Glomerular endothelial cell (primary cell): ENCODE measurements around the gene BAZ1B. TPM values are rescaled to one million over a fixed set of nuclear protein-coding genes. Genes with fewer than 3 reads are reported as not detected.
"Not testable (repeated sequence)": the region's sequence is repeated elsewhere in the genome, so short reads cannot be mapped to it uniquely, and the experiment has no call there.

Experiments
- DNase-seq: peaks from one replicate; pipeline ENCODE4 v3.0.0-alpha.2; 2011; ENCODE audit warnings: low read depth, low spot score; ENCODE audit errors: extremely low read depth
- total RNA-seq: library from RNA; depleted of rRNA; stranded (reverse); fragments of >200 nt; gene quantifications from 2 replicates; pipeline ENCODE4 v1.2.3, GENCODE V29; 2015

Gene BAZ1B
- total RNA-seq, 1 donor from 2014 or later: 57.2 TPM

DNA sequence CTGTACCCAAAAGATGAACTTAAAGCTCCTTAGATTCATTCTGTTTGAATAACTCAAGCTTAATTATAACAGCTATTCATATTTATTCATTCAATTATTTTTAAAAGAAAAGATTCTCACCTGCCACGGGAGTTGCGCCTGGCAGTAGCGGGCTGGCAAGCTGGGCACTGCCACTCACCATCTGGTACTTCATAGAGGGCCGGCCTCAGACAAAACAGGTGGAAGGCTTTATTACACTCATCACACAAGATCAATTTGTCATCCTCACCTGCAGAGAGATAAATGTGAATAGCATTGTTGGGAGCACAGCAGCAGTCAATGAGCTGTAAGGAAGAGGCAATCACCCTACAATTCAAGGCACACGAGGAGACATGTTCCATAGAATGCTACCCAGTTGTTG is 72.7 kb downstream of the BAZ1B start:
- DNase-seq: no peak

DNA sequence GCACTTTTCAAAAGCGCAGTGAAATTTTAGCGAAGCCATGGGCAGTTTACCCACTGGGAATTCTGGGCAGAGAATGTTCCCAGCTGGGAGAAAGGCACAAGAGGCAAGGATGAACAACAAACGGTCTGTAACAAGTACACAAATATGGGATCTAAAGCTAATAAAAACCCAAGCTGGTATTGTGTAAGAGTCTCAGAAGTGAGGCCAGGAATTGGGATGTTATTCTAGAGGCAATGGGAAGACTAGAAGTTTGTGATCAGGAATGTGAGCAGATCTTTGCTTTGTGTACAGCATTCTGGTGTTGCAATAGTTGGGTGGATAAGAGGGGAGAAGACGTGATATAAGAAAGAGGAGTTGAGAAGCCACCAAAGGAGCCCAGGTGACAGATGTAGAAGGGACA is 73.5 kb downstream of the BAZ1B start:
- no peak for DNase-seq

DNA sequence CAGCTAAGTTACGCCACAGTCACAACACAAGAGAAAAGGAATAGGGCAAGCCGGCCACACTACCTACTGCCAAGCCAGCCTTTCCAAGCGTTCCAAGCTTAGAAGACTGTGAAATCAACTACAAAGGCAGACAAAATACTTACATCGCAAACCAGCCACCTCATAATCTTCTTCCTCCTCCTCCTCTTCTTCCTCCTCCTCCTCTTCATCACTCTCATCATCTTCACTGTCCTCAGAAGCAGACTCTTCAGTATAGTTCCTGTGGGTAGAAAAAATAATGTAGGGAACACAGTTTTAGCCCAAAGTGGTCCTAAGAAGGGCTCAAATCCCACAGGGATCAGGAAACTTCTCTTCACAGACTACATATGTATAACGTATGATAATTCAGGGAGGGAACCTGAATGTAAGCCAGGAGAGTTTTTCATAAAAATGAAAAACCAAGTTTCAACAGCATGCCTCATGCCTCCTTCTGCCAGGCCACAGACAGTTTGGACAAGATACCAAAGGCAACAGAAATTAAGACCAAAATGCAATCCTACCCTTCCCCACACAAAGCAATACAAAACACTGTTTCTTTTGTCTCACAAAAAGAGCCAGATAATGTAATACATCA is 74.9 kb downstream of the BAZ1B start:
- DNase-seq: no peak

DNA sequence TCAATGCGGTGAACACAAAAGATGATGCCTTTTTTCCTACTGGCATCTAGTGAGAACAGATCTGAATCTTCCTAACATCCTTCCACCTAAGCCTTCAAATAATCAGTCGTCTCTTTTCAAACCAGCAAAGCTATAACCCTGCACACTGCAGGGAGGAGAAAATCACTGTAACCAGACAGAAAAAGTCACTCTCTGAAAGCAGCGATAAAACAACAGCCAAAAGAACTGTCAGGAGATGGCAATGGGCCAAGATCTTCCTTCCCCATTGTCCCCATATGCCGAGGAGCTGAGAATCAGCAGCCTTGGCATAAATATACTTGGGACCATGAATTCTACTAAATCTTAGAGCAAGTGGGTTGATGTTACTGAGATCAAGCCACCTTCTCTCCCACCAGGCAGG is 75.4 kb downstream of the BAZ1B start:
- DNase-seq: no peak

DNA sequence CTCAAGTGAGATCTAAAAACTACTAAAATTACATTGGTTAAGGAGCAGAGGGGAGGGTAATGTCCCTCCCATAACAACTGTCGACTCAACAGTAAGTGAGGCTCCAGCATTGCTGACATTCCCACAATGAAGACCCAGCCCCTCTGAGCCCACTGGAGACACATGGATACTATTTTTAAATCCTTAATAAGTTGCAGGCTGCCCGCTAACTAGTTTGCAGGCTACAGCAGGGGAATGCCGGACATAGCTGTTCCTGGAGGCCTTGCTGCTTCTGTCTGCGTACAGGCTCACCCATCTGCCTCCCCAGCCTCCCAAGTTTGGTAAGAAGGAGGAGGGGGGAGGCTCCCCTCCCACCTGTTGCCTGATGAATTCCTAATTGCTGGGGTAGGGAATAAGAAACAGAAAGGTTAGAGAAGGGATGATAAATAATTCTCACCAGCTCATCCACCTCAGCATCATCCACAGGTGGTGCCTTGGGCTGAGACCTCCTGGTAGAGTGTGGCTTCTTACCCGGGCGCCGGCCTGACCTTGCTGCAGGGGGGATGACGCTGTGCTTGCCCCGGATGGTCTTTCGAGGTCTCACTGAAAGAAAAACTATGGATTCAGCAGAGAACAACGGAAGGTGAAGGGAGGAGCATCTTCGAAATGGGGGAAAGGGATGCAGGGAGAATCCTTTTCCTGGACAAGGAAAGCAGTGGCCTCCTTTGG is 78.4 kb downstream of the BAZ1B start:
- no peak for DNase-seq

DNA sequence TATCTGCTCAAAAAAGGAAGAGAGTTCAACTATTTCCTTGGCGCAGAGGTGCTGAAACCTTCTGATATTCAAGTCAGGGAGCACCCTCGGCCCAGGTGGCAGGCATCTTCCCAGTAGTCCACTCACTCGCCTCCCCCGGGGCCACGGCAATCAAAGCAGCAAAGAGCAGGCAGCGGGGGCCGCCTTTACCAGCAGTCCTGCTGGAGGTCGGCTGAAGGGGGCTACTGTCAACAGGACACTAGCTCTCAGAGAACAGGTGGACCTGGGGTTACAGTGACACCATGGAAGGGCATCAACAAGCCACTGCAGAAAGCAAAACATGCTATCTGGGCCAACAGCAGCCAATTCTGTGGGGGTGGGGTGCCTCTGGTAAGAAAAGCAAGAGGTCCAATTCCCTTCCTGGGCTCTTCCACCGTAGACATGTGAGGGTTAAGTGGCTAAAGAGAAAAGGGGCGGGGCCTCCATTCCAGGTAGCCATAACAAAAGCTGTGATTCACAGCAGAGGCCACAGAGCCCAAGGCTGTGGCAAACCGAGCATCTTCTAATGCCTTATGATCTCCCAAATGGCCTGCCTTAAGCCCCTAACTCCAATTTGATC is 79.1 kb downstream of the BAZ1B start:
- DNase-seq: no peak

DNA sequence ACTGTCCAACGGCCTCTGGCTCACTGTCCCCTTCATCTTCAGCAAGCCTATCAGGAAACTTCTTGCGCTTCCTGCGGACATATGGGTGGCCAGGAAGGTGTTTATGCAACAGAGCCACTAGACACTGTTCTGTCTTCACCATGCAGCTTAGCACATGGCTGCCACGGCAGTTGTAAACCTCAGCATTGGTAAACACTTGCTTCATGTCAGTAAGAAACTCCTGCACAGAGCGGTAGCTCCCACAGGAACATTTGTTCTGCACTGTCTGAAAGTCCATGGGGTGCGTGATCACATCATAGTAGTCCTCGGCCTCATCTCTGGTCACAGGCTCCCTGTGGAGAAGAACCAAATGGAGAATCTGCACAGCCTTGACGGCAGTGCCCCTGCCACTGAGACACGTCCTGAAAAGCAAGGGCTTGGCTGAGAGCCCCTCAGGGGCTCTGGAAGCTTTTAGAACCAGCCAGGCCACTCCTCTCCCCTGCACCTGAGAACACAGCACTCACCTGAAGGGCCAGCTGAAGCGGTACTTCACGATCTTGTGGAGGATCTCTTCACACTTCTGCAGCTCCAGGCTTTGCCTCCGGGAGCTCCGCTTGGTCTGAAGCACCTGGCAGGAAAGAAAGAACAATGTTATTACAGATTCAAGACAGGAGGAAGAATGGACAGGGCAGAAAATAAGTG is 79.7 kb downstream of the BAZ1B start:
- DNase-seq: no peak

DNA sequence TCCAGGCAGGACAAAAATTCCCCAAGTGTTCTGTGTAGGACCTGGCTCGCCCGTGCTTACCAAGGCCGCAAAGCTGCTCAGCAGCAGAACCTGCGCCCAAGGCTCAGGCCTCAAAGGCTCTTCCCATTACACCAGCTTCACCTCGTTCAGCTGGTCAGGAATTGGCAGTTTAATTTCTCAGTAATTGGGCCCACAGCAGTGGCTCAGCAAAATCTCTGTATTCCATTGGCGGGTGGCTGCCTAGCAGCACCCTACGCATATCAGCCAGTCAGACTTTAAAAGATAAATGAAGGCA is 82.7 kb downstream of the BAZ1B start:
- no peak for DNase-seq

DNA sequence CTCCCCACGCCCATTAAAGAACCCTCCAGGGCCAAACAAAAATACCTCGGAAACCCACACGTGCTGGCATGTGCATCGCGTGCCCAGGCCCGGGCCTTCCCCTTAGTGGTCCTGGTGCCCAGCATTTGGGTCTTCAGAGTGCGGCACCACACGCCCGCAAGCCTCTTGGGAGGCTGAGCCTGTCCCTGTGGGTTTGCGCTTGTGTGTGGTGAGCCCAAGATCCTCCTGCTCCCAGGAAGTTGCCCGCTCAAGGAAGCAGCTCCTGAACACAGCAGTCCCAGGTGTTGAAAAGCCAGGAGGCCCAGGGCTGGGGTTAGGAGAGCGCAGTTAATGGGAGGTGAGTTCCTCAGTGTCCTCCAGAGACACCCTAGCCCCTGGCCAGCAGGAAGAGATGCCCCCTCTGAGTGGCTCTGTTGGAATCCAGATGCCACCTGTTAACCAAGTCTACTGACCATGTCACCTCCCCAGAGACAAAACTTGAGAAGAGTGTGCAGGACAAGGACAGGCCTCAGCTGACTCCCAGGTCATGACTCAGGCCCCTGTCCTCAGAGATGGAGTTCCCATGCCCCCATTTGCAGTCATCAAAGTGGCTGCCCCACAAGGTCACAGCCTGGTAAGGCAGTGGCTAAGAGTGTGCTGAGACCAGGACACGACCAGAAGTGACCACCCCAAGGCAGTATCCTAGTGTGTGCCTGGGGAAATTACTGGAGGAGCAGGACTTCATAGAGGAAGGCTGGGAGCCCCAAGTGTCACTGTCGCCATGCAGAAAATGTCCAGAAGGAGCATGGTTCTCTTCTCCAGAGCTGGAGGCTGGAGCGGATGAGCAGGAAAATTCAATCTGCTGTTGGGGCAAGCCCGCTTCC is 83.3 kb downstream of the BAZ1B start:
- DNase-seq: no peak

DNA sequence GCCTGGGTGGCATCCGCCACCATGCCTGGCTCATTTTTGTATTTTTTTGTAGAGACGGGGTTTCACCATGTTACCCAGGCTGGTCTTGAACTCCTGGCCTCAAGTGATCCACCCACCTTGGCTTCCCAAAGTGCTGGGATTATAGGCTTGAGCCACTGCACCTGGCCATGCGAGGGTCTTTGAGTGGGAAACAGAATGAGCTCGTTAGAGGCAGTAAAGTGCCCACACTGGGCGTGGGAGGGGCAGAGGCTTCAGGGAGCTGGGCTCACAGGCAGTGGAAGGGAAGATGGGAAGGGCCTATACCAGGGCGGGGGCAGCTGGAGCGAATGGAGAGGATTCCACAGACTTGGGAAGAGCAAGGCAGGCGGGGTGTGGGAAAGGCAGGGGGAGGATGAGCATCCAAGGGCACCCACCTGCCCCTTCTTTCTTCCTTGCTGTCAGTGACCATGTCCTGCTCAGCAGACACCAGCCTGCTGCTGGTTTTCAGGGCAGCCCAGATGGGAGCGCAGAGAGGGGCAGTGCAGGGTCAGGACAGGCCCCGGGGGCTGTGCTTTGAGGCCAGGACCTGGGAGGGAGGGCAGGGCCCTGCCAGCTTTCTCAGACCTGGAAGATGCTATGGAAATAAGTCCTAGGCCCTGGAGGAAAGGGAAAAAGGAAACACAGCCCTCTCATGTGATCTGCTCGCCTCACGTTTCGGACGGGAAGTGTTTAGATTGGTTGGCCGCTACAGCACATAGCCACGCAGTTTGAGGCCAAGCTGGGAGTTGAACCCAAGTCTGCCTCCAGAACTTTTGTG is 84.3 kb downstream of the BAZ1B start:
- no peak for DNase-seq

DNA sequence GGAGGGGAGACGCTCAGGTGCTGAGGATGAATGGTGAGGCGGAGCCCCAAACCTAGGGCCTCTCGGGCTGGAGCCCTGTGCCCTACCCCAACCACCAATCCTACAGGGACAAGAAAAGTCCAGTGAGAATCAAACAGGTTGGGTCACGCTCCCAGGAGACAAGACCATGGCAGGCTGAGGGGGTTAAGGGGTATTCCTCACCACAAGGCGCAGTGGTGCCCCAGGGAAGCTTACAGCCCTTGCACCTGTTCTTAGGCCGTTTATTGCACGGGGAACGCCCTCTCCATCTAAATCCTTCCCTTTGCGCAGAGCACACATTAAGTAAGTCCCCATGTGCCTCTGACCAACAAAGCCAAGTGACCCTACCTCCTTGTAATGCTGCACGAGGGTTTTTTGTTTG is 85.0 kb downstream of the BAZ1B start:
- no peak for DNase-seq

DNA sequence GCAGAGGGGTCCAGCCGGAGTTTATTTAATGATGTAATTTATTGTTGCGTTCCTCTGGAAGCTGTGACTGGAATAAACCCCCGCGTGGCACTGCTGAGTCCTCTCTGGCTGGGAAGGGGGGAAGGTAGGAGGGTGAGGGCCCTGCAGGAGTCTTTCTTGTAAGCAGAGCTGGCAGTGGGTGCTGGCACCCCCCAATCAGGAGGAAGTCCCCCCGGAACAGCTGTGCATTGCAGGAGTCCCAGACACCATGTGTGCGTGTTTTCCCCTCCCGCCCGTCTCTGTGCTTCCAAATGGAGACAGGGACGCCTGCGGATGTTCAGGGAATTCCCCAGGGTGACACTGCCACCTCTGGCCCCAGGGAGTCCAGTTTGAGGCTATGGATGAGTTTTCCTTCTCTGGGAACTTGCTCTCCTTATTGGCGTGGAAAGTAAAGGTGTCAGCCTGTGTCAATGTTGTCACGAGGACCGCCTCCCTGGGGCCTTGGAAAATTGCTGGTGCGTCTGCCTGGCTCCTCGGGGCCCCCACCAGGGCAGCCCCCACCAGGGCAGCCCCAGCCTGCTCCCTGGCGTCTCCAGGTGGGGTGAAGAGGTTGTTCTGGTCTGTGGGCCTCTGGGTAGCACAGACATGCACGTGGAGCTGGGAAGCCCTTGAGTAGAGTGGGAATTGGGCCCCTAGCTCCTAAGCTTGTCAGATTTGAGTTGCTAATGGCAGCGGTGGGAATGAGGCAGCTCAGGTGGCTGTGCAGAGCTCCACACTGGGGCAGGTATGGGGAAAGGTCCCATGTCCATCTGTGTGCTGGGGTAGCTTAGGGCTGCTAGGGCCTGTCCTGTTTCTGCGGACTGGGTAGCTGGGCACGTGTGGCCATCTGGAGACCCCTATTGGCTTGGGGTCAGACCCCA is 85.8 kb downstream of the BAZ1B start:
- no peak for DNase-seq

DNA sequence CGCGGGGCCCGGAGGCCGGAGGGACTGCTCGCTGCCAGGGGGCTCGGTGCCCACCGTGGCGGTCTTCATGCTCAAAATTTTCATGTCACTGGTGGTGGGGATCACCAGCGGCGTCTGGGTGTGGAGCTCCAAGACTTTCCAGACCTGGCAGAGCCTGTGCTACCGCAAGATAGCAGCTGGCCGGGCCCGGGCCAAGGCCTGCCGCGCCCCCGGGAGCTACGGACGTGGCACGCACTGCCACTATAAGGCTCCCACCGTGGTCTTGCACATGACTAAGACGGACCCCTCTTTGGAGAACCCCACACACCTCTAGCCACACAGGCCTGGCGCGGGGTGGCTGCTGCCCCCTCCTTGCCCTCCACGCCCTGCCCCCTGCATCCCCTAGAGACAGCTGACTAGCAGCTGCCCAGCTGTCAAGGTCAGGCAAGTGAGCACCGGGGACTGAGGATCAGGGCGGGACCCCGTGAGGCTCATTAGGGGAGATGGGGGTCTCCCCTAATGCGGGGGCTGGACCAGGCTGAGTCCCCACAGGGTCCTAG is 86.6 kb downstream of the BAZ1B start:
- no peak for DNase-seq

DNA sequence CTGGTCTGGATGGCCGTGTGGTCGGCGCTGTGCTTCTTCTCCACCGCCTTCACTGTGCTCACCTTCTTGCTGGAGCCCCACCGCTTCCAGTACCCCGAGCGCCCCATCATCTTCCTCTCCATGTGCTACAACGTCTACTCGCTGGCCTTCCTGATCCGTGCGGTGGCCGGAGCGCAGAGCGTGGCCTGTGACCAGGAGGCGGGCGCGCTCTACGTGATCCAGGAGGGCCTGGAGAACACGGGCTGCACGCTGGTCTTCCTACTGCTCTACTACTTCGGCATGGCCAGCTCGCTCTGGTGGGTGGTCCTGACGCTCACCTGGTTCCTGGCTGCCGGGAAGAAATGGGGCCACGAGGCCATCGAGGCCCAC is 87.4 kb downstream of the BAZ1B start:
- DNase-seq: no peak

DNA sequence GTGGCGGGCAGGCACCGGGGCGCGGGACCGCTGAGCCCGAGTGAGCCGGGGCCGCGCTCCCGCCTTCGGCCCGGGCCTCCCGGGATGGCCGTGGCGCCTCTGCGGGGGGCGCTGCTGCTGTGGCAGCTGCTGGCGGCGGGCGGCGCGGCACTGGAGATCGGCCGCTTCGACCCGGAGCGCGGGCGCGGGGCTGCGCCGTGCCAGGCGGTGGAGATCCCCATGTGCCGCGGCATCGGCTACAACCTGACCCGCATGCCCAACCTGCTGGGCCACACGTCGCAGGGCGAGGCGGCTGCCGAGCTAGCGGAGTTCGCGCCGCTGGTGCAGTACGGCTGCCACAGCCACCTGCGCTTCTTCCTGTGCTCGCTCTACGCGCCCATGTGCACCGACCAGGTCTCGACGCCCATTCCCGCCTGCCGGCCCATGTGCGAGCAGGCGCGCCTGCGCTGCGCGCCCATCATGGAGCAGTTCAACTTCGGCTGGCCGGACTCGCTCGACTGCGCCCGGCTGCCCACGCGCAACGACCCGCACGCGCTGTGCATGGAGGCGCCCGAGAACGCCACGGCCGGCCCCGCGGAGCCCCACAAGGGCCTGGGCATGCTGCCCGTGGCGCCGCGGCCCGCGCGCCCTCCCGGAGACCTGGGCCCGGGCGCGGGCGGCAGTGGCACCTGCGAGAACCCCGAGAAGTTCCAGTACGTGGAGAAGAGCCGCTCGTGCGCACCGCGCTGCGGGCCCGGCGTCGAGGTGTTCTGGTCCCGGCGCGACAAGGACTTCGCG is 88.0 kb downstream of the BAZ1B start:
- DNase-seq: no peak

DNA sequence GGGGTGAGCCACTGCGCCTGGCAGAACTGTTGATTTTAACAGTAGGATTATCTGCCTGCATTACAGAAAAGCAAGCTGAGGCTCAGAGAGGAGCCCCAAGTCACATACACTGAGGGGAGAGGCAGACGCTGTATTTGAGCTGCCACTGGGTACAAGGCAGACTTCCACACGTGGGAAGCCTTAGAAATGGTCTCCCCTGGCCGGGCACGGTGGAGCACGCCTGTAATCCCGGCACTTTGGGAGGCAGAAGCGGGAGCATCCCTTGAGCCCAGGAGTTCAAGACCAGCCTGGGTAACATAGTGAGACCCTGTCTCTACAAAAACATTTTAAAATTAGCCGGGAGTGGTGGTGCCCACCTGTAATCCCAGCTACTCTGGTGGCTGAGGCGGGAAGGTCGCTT is 89.4 kb downstream of the BAZ1B start:
- DNase-seq: no peak

DNA sequence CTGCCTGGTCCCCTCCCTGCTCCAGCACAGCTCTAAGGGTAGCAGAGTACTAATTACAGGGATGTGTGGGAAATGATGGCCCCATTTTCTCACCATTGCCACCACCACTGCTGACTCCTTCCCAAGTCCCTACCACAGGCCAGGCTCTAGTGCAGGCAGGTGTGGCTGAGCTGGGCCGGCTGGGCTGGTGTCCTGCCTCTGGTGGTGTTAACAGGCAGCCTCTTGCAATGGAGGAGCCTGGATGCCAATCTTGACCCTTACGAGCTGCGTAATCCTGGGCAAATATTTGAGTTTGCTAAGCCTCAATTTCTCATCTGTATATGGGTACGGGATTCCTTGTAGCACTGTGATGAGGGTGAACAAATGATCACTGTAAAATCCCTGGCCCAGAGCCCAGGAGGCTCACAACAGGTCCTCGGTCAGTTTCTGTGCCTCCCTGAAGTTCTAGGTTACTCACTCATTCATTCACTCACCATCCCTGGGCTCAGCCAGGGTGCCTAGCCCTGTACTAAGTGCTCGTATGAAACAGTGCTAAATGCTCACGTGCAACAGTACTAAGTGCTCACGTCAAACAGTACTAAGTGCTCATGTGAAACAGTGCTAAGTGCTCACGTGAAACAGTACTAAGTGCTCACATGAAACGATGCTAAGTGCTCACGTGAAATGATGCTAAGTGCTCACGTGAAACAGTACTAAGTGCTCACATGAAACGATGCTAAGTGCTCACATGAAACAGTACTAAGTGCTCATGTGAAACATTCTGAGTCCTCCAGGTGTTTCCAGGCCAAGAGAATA is 90.9 kb downstream of the BAZ1B start:
- no peak for DNase-seq

DNA sequence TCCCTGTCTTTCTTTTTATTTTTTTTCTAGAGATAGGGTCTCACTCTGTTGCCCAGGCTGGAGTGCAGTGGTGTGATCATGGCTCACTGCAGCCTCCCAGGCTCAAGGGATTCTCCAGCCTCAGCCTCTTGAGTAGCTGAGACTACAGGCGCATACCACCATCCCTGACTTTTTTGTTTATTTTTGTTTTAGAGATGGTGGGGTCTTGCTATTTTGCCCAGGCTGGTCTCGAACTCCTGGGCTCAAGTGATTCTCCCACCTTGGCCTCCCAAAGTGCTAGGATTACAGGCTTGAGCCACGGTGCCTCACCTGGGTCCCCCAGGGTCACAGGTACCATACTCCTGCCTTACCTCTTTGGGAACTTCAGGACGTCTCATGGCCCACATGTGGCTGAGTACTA is 91.6 kb downstream of the BAZ1B start:
- not testable (repeated sequence) for DNase-seq
